GM12891 (cell line): ENCODE data around the gene GOLGA8K.
"Not testable (repeated sequence)": the region's sequence is repeated elsewhere in the genome, so short reads cannot be mapped to it uniquely, and the experiment has no call there.

Source experiments
- POLR2A ChIP-seq: IDR thresholded peaks from 2 replicates; pipeline ENCODE4 v1.6.1; 2011; ENCODE audit warnings: low read depth, low read length, control low read depth
- POLR2AphosphoS5 ChIP-seq: IDR thresholded peaks from 2 replicates; pipeline ENCODE4 v1.6.1; 2011; ENCODE audit warnings: low read depth, low read length, control low read depth
- POU2F2 ChIP-seq: IDR thresholded peaks from 2 replicates; pipeline ENCODE4 v1.6.1; 2011; ENCODE audit warnings: low read depth, mild to moderate bottlenecking, control low read depth, low read length, moderate library complexity
- SPI1 ChIP-seq: IDR thresholded peaks from 2 replicates; pipeline ENCODE4 v1.6.1; 2011; ENCODE audit warnings: low read depth, low read length, control low read depth
- TAF1 ChIP-seq: IDR thresholded peaks from 2 replicates; pipeline ENCODE4 v1.6.1; 2011; ENCODE audit warnings: low read depth, low read length, control low read depth

DNA sequence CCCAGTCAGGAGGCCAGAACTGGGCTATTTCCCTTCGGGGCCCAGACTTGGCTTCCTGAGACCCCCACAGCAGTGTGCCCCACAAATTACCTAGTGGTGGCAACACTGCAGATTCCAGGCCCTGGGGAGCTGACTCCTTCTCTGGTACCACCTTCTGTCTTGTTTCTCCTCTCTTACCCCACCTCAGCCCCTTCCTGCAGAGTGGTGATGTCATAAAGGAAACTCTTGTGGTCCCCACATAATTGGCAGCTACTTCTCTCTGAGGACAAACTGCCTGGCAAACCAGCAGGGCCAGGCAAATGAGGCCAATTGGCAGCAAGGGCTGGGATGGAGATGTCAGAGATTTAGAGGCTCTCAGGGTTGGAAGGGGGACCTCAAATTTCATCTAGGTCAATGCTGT lies 44.6 kb downstream of the GOLGA8K start:
- not testable (repeated sequence) for TF ChIP-seq POLR2AphosphoS5, POLR2A, TAF1, SPI1, POU2F2
